Immature natural killer cell (primary cell): ENCODE measurements around the gene TTYH1. TPM values are rescaled to one million over a fixed set of nuclear protein-coding genes. Genes with fewer than 3 reads are reported as not detected.
"Not testable (repeated sequence)": the region's sequence is repeated elsewhere in the genome, so short reads cannot be mapped to it uniquely, and the experiment has no call there.

Experiments used
- DNase-seq, 3 donors: peaks; one replicate each; pipeline ENCODE4 v3.0.0; 2022; ENCODE audit warnings: mixed read lengths in 1 of 3
- H3K27ac Mint-ChIP-seq, 6 donors: one replicate each; pipeline ENCODE4 v1.8.0; 2020; ENCODE audit warnings: mixed read lengths in 6 of 6, mild to moderate bottlenecking in 5 of 6, inconsistent platforms in 4 of 6, moderate library complexity in 3 of 6
- H3K27me3 Mint-ChIP-seq, 3 donors: one replicate each; pipeline ENCODE4 v1.8.0; 2020 to 2021; ENCODE audit warnings: low read depth in 3 of 3, mild to moderate bottlenecking in 3 of 3, mixed read lengths in 3 of 3, moderate library complexity in 3 of 3, inconsistent platforms in 1 of 3
- H3K36me3 Mint-ChIP-seq, 3 donors: one replicate each; pipeline ENCODE4 v1.8.0; 2020; ENCODE audit warnings: mixed read lengths in 3 of 3, inconsistent platforms in 2 of 3, mild to moderate bottlenecking in 2 of 3
- H3K4me1 Mint-ChIP-seq, 2 donors: one replicate each; pipeline ENCODE4 v1.8.0; 2020; ENCODE audit warnings: inconsistent platforms in 2 of 2, mild to moderate bottlenecking in 2 of 2, mixed read lengths in 2 of 2, moderate library complexity in 1 of 2
- H3K4me3 Mint-ChIP-seq, 5 donors: one replicate each; pipeline ENCODE4 v1.8.0; 2020; ENCODE audit warnings: mild to moderate bottlenecking in 5 of 5, mixed read lengths in 5 of 5, inconsistent platforms in 3 of 5, moderate library complexity in 3 of 5
- H3K9me3 Mint-ChIP-seq, 6 donors: one replicate each; pipeline ENCODE4 v1.8.0; 2020; ENCODE audit warnings: mild to moderate bottlenecking in 6 of 6, mixed read lengths in 6 of 6, inconsistent platforms in 4 of 6, moderate library complexity in 3 of 6
- polyA plus RNA-seq, 3 donors: library from polyadenylated mRNA; unstranded; fragments of 300-500 nt; fragmentation: Illumina TruSeq; gene quantifications; one replicate each; pipeline ENCODE4 v1.2.3, GENCODE V29; 2021

The TTYH1 gene
- 1 to 10 TPM in 1 of 3 donors, under 1 TPM in 1, not detected in 1; 0.48 to 1.5 TPM for polyA plus RNA-seq

DNA sequence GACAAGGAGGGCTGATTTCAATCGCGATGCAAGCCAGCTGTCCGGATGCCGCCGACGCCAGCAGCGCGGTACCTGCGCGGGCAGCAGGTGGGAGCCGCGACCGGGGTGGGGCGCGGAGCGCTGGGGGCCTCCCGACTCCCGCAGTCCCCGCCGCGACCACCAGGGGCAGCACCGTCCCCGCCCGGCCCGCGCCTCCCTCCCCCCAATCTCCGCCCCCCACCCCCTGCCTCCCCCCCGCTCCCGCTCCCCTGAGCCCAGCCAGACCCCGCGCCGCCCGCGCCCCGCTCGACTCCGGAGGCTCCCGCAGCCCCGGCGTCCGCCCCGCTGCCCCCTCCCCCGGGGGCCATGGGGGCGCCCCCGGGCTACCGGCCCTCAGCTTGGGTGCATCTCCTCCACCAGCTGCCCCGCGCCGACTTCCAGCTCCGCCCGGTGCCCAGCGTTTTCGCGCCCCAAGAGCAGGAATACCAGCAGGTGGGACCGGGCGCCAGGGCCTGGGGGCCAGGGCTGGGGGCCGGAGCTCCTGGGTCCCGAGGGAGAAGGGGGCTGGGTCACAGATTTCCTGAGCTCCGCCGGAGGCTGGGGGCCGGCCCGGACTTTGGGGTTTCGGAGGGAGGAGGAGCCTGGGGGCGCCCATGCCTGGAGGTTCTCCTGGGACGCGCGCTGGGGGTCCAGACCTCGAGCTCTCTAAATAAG lies at the start of gene TTYH1:
Gene TTYH1 (plus strand): TSS at position 257 of the 693 bp plus-strand sequence. CDS start 89 bp downstream, at position 346.
- H3K9me3 Mint-ChIP-seq, result no peaks in the 10 kb centered on the region
- H3K4me3 Mint-ChIP-seq, result peak within 1 kb of the TSS in 2 of 5 donors; percentile 31 to 38
- DNase-seq, result peak; percentile 16 to 33 (median 23)
- H3K27ac Mint-ChIP-seq, result peak within 1 kb of the TSS in 1 of 6 donors; percentile 29
- H3K36me3 Mint-ChIP-seq, result peaks cover 0 to 6% (median 3%) of the 10 kb centered on the region in 3 donors
- peaks cover 12 to 34% (median 32%) of the 10 kb centered on the region in 3 donors for H3K27me3 Mint-ChIP-seq
- H3K4me1 Mint-ChIP-seq, result peaks cover 18 to 25% of the 10 kb centered on the region in 2 donors

- H3K4me3 Mint-ChIP-seq, result peak overlapping the region; percentile 23 to 97 (median 92)
Measured at GRCh38 chr19:54365798-54366197, 49.5 kb upstream of the TTYH1 start.

GRCh38 chr19:54366811-54367210 lies 48.5 kb upstream of the TTYH1 start:
- Mint-ChIP-seq H3K4me3 (peak overlapping the region; percentile 12 to 97 (median 46)), H3K27me3 (peaks cover 5 to 15% (median 11%) of the 10 kb centered on the region in 3 donors), H3K27ac (peak overlapping the region in 4 of 6 donors; percentile 32 to 84 (median 48)), H3K9me3 (no peaks in the 10 kb centered on the region), H3K36me3 (peaks cover 8 to 44% (median 31%) of the 10 kb centered on the region in 3 donors), H3K4me1 (peaks cover 83 to 92% of the 10 kb centered on the region in 2 donors)
- no peak for DNase-seq

More at GRCh38 chr19:54365798-54366197, 49.5 kb upstream of the TTYH1 start:
- H3K9me3 Mint-ChIP-seq, DNase-seq: not testable (repeated sequence)
- H3K36me3 Mint-ChIP-seq, result peaks cover 8 to 47% (median 35%) of the 10 kb centered on the region in 3 donors
- H3K4me1 Mint-ChIP-seq, result peaks cover 85 to 92% of the 10 kb centered on the region in 2 donors
- H3K27me3 Mint-ChIP-seq, result peaks cover 5 to 15% (median 11%) of the 10 kb centered on the region in 3 donors
- H3K27ac Mint-ChIP-seq, result peak overlapping the region; percentile 44 to 100 (median 82)

DNA sequence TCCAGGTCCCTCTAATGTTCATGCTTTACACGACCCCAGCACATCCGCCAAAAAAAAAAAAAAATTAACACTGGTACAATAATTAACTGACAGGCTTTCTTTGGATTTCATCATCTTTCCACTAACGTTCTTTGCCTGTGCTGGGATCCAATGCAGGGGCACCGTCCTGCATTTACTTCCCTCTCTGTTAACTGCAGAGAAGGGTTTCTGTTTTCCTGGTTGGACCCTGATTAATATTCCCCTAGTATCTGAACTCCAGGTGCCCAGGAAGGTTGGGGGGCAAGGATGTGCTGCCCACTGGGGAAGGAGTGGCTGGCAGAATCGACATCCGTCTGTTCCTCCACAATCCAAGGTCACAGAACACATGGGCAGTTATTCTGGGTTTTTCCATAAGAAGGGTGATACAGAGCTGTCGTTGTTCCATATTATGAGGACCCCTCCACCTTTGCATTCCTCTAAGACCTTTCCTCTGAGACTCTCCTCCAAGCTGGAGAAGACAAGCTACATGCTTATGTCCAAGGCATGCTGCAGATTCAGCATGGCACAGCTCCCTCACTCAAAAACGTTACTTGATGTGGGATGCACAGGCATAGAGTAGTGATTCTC lies 46.1 kb upstream of the TTYH1 start:
- no peaks in the 10 kb centered on the region for H3K9me3 Mint-ChIP-seq
- peak overlapping the region; percentile 88 to 97 (median 92) for H3K27ac Mint-ChIP-seq
- peaks cover 79 to 85% of the 10 kb centered on the region in 2 donors for H3K4me1 Mint-ChIP-seq
- peak overlapping the region; percentile 94 to 99 (median 96) for H3K4me3 Mint-ChIP-seq
- peaks cover 4 to 26% (median 16%) of the 10 kb centered on the region in 3 donors for H3K36me3 Mint-ChIP-seq
- DNase-seq, result no peak
- peaks cover 6 to 9% (median 7%) of the 10 kb centered on the region in 3 donors for H3K27me3 Mint-ChIP-seq

DNA sequence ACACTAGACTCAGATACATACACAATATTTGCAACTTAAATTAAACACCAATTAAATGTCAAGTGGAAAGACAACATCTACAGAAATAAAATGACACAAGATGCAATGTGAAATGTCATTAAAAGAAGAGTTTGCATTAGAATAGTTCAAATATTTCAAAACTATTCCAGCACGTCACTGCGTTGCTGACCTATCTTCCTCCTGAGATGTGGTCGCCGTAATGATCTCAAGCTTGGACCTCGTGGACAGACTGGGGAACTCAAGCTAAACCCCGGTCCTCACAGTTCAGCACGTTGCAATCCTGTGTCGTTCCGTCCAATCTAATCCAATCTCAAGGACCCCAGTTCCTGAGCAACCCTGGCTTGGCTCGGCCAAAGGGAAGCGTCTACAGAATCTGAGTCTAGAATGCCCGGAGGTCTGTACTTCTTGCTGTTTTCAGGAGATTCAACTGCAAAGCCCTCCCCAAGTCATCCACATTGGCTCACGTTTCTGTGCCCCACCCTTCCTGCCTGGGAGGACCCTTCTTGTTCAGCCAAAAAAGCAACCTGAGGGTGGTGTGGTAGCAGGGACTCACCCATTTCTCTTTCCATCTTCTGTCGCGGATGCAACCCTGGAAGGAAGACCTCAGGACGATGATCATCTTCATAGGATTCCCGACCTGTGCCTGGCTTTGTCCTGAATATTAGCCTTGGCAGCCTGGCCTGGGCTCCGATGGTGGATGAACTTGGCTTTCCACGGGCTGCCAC lies 45.4 kb upstream of the TTYH1 start:
- not testable (repeated sequence) for H3K27me3 Mint-ChIP-seq, DNase-seq, H3K9me3 Mint-ChIP-seq
- Mint-ChIP-seq H3K27ac (peak overlapping the region; percentile 88 to 97 (median 92)), H3K4me1 (peaks cover 80 to 85% of the 10 kb centered on the region in 2 donors), H3K4me3 (peak overlapping the region; percentile 94 to 99 (median 96)), H3K36me3 (peaks cover 4 to 21% (median 14%) of the 10 kb centered on the region in 3 donors)

DNA sequence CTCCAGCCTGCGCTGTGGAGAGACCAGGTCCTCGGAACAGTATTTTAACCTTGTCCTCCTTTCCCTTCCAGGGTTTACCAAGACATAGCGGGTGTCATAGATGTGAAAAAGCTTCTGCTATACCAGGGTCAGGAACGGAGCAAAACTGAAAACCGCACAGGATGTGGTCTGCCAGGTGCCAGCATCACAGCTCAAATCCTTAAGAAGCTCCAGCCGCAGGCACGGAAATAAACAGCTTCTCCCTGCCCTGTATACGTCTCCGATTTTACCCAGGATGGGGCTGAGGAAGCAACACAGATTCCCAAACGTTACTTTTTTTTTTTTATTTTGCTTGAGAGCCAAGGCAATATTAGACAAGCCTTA lies 44.8 kb upstream of the TTYH1 start:
- peaks cover 4 to 17% (median 13%) of the 10 kb centered on the region in 3 donors for H3K36me3 Mint-ChIP-seq
- H3K27me3 Mint-ChIP-seq, H3K9me3 Mint-ChIP-seq: not testable (repeated sequence)
- H3K27ac Mint-ChIP-seq, result peak overlapping the region; percentile 88 to 97 (median 92)
- peak overlapping the region; percentile 94 to 99 (median 96) for H3K4me3 Mint-ChIP-seq
- peak; percentile 71 to 79 (median 73) for DNase-seq
- H3K4me1 Mint-ChIP-seq, result peaks cover 81 to 85% of the 10 kb centered on the region in 2 donors

- Mint-ChIP-seq H3K27ac (peak overlapping the region; percentile 68 to 88 (median 82)), H3K4me1 (peaks cover 81 to 85% of the 10 kb centered on the region in 2 donors), H3K4me3 (peak overlapping the region; percentile 74 to 82 (median 77)), H3K36me3 (peaks cover 0 to 13% (median 7%) of the 10 kb centered on the region in 3 donors)
- H3K9me3 Mint-ChIP-seq, DNase-seq, H3K27me3 Mint-ChIP-seq: not testable (repeated sequence)
Measured at GRCh38 chr19:54371453-54371852, 43.8 kb upstream of the TTYH1 start.

GRCh38 chr19:54373781-54374631 lies 41.3 kb upstream of the TTYH1 start:
- Mint-ChIP-seq H3K4me3 (peak overlapping the region in 3 of 5 donors; percentile 15 to 47 (median 43)), H3K27me3 (peaks cover 7 to 9% (median 9%) of the 10 kb centered on the region in 3 donors), H3K27ac (peak overlapping the region in 1 of 6 donors; percentile 30), H3K9me3 (no peaks in the 10 kb centered on the region), H3K36me3 (peaks cover 0 to 5% (median 0%) of the 10 kb centered on the region in 3 donors), H3K4me1 (peaks cover 79 to 83% of the 10 kb centered on the region in 2 donors)
- DNase-seq, result no peak

GRCh38 chr19:54375181-54375938 lies 39.9 kb upstream of the TTYH1 start:
- Mint-ChIP-seq H3K27ac (peak overlapping the region in 3 of 6 donors; percentile 41 to 71 (median 64)), H3K4me3 (peak overlapping the region in 2 of 5 donors; percentile 42 to 57), H3K27me3 (peaks cover 7 to 10% (median 8%) of the 10 kb centered on the region in 3 donors), H3K4me1 (peaks cover 71 to 75% of the 10 kb centered on the region in 2 donors)
- DNase-seq, result peak in 1 of 3 donors; percentile 35
- H3K9me3 Mint-ChIP-seq, H3K36me3 Mint-ChIP-seq: not testable (repeated sequence)

DNA sequence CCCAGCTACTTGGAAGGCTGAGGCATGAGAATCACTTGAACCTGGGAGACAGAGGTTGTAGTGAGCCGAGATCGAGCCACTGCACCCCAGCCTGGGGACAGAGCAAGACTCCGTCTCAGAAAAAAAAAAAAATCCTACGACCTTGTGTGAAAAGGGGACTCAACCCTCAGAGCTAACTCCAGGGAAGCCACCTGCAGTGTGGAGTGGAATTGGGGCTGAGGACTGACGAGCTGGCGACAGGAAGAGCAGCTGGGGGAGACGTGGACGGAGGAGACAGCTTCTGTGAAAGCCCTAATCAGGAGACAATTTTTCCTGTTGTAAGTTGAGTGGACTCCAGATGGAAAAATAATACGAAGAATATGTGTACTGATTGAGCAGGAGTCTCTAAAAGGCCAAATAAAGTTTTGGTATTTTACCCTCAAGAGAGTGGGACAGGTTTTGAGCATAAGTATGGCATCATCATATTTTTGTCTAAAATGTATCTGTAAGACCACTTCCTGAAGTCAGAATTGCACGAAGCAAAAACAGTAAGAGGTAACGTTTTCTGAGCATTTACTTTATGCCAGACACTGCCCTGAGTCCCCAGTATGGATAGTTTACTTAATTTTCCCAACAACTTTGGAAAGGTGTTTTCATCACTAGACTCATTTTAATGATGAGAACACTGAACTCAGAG lies 38.5 kb upstream of the TTYH1 start:
- DNase-seq, result no peak
- H3K27ac Mint-ChIP-seq, result peak overlapping the region in 5 of 6 donors; percentile 1 to 68 (median 56)
- peaks cover 0 to 7% (median 0%) of the 10 kb centered on the region in 3 donors for H3K36me3 Mint-ChIP-seq
- H3K27me3 Mint-ChIP-seq, result peaks cover 3 to 12% (median 5%) of the 10 kb centered on the region in 3 donors
- peak overlapping the region in 2 of 5 donors; percentile 31 to 38 for H3K4me3 Mint-ChIP-seq
- H3K9me3 Mint-ChIP-seq, result peaks cover 0 to 1% (median 0%) of the 10 kb centered on the region in 6 donors
- H3K4me1 Mint-ChIP-seq, result peaks cover 59 to 61% of the 10 kb centered on the region in 2 donors

DNA sequence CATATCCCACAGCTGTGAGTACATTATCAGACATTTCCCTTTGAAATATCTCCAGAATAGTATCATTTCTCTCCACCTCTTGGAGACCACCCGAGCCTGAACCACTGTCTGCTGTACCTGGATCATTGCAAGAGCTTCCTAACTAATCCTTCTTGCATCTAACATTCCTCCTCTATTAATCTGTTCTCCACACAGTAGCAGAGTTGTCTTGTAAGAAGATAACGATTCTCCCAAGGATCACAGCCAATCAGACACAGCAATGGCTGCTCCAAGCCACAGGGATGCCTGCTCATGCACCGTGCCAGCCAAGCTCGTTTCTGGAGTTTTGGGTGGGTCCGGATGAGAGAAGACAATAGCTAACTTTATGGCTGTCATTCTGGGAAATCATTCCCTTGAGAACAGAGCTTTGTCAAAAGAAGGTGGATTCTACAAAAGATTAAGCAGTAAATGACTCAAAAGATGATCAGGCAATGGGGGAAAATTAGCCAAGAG lies 36.0 kb upstream of the TTYH1 start:
- peaks cover 39 to 43% of the 10 kb centered on the region in 2 donors for H3K4me1 Mint-ChIP-seq
- H3K9me3 Mint-ChIP-seq, result peaks cover 0 to 1% (median 0%) of the 10 kb centered on the region in 6 donors
- no peak overlapping the region for H3K4me3 Mint-ChIP-seq
- H3K27me3 Mint-ChIP-seq, result peaks cover 0 to 13% (median 2%) of the 10 kb centered on the region in 3 donors
- H3K36me3 Mint-ChIP-seq, result peaks cover 0 to 7% (median 0%) of the 10 kb centered on the region in 3 donors
- H3K27ac Mint-ChIP-seq, result peak overlapping the region in 1 of 6 donors; percentile 22
- DNase-seq, result no peak
